T1000 (cell line): ENCODE results near the gene SMURF1.

ENCODE experiments used
- DNase-seq: peaks from one replicate; lab custom pipeline; 2025; ENCODE audit warnings: mixed read lengths; lab: John Stamatoyannopoulos, UW

The SMURF1 gene

DNA sequence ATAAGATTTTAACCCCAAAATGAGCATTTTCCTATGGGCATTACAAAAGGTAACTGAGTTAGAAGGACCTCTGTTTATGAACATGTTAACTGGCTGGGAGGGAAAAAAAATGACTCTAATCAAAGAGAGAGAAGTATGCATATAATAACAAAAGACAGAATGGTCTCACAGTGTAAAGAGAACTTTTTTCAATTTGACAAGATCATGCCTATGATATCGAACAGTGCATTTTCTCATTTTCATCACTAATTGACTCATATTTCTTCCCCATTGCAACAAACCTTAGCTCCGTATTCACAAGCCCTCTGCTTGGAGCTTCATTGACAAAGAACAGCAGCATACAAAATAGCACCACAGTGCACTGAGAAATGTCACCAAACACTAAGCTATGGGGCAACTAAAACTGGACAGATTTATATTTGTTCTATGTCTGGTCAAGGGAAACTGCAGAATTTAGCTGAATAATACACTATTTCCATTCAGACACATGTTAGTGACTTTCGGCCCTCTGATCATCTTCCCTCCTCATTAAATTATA is 45.6 kb downstream of the SMURF1 start:
- DNase-seq: no peak

DNA sequence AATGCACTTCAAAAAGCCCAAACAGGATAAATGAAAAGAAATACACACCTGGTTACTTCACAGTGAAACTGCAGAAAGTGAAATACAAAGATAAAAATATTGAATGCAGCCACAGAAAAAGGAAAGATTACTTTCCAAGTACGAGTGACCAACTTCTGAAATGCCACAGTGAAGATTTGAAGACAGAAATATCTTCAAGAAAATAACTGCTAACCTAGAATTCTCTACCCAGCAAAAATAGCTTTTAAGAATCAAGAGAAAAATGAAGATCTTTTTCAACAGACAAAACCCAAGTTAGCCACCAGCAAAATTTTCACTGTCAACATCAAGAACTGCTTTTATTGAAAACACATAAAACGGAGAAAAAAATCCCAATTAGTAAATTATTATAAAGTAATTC is 46.2 kb downstream of the SMURF1 start:
- DNase-seq: no peak

DNA sequence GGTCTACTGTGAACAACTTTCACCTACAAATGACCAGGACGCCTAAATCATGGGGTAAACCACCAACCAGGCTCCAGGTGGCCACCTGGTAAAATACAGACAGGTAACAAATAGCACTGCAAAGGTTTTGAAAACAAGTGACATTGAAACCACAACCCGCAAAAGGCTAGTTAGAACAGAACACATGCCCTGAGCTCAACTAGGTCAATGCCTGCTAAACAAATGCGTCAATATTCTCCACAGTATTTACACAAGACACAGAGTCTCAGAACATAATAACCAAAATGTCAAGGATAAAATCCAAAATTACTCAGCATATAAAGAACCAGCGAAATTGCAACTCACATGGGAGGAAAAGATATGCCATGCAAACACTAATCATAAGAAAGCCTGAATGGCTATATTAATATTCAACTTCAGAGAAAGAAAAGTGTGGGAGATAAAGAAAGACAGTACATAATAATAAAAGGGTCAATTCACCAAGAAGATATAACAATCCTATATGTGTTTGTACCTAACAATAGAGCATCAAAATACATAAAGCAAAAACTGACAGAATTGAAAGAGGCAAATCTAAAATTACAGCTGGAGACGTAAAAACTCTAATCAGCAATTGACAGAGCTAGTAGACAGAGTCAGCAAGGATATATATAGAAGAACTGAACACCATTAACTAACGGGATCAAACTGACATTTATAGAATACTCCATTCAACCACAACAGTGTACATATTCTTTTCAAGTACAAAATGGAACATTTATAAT is 47.6 kb downstream of the SMURF1 start:
- DNase-seq: no peak

DNA sequence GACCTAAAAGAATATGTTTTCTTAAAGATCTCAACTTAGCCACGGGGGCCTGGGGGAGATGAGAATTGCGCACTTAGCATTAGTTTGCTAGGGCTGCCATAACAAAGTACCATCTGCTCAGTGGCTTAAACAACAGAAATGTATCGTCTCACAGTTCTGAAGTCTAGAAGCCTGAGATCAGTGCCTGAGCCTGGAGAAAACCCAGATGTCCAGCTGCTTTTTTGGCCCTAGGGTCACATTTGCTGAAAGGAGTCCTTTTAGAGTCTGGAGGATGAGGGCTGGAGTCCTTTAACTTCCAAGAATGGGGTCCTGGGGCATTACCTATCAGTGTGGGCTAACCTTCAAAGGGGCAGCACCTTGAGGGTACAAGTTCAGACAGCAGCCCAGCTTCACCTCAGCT is 48.2 kb downstream of the SMURF1 start:
- no peak for DNase-seq

DNA sequence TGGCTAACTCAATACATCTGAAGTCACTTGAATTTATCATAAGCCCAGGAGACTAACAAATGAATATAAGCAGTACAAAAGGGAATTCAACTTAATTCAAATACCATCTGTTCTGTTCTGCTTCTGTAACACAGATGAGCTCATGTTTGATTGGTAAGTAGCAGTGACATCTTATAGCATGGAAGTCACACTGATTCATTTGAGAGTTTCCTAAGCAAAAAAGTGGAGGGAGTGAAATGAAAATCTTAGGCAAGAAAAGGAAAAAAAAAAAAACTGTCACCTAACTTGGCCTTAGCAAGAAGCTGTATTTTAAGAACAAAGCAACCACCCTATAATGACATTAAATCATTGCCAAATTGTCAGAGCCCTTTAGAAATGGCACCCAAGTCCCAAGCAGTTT is 49.5 kb downstream of the SMURF1 start:
- no peak for DNase-seq

DNA sequence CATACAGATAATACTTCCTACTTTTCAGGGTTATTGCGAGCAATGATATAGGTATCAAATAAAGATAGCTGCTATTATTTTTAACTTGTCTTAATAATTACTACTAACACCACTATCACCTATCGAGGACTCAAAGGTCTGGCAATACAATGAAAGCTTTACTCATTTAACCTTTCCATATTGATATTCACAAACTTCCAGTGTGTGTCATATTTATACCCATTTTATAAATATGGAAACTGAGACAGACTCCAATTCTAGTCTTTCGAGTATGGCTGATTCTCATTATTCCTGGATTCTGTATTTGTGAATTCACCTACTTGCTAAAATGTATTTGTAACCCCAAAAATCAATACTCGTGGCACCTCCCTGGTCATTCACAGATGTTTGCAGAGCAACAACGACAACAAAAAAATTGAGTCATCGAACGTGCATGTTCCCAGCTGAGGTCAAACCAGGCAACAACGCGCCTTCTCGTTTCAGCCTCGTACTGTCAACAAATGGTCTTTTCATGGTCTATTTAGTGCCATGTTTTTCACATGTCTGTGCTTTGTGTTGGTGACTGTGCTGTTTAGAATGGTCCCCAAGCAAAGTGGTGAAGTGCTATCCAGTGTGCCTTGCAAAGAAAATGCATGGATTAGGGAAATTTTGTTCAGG is 51.7 kb downstream of the SMURF1 start:
- no peak for DNase-seq

DNA sequence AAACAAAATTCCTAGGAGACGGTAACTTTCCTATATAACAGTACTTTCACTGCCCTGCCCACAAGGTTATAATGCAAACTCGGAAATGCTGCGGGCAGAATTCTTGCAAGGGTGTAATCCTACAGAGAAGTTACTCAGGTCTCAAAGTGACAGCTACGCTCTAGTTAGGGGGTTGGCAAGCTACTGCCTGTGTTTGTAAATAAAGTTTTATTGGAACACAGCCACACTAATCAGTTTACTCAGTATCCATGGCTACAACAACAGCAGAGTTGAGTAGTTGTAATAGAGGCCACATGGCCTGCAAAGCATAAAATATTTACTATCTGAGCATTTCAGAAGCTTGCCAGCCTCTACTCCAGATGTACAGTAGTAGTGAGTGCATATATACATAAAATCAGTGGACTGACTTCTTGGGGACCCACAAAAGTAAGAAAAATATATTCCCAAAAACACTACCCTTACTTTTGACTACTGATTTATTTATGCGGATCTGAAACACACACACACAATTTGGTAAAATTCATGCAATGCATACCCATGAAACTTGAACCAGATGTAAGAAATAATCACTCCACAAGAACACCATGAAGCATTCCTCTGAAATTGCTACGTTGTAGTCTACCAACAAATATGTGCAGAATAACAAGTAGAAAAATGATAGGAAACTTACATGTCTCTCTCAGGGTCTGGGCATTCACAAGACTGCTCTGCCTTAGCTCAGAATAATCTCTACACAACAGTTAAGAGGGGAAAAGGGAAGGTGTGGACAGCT is 53.0 kb downstream of the SMURF1 start:
- DNase-seq: no peak

DNA sequence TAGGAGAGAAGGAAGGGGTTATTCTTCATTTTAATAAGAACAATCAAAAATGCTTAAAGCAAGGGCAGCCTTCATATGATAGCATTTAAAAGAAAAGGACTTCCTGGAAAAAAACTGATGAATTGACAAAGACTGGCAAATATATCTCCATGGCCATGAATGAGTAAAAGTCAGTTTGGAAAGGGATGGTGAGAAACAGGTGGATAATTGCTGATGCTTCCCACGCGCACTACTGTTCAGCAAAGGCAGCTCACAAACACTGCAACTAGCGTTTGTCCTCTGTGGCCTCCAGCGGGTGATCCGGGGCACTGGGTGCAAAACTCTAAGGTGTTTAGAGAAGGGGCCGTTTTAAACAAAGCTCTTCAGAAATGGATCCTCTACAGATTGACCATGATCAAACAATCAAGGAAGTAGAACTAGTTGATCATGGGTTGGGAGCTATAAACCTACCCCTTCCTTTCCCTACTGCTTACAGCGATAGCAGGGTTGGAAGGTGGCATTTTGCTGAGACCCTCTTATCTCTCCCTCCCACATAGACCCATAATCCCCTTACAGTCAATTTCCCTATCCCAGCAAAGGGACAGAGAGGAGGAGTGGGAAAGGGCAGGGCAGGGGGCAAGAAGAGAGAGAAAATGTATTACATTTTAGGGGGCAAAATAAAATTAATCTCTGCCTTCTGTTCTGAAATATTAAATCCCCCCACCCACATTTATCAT is 53.8 kb downstream of the SMURF1 start:
- DNase-seq: no peak

DNA sequence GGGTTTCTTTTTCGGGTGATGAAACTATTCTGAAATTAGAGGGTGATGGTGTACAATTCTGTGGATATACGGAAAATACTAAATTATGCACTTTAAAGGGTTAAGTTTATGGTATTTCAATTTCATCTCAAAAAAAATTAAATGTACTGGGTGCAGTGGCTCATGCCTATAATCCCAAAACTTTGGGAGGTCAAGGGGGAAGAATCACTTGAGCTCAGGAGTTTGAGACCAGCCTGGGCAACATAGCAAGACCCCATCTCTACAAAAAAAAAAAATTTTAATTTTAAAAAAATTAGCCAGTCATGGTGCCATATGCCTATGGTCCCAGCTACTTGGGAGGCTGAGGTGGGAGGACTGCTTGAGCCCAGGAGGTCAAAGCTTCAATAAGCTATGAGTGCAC is 57.0 kb downstream of the SMURF1 start:
- DNase-seq: no peak

DNA sequence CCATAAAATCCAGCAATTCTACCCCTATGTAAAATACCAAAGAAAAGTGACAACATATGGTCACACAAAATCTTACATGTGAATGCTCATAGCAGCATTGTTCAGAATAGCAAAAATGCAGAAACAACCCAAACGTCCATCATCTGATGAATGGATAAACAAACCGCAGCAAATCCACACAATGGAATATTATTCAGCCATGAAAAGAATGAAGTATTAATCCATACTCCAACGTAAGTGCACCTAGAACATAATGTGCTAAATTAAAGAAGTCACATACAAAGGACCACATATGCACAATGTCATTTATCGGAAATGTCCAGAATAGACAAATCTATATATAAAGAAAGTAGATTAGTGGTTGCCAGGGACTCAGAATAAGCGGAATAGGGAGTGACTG is 57.4 kb downstream of the SMURF1 start:
- DNase-seq: no peak

DNA sequence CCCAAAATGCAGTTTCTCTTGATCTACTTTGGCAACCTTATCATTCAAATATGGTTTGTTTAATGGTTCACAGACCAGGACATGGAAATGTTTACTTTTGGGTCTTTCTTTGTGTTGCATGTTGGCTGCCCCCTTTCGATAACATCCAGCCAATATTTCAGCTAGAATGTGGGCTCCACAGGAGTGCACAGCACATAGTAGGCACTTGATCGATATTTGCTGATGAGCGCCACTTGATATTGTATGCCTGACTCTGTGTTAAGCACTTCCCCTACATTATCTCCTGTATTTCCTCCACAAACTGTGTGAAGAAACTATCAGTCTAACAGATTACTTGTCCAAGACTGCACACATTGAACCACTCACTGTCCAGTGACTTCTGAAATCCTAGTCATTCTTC is 60.2 kb downstream of the SMURF1 start:
- DNase-seq: no peak

DNA sequence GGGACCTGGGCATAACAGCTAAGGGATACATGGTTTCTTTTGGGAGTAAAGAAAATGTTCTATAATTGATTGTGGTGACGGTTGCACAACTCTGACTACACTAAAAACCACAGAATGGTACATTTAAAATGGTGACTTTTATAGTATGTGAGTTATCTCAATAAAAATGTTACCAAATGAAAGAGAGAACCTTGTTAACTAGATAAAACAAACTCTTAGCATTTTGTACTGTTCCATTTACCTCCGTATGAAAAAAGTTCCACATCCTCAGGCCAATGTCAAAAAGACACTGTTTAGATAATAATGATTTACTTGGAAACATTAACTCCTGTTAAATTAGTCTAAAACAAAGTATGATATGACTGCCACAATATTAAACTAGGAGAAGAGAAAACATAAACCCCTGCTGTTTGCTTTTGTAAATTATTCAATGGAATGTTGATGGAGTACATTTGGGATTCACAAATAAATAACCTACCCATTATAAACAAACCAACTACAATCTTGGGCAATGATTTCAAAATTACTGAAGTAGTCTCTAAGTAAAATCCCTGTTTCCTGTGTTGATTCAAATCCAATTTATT is 60.7 kb downstream of the SMURF1 start:
- no peak for DNase-seq

DNA sequence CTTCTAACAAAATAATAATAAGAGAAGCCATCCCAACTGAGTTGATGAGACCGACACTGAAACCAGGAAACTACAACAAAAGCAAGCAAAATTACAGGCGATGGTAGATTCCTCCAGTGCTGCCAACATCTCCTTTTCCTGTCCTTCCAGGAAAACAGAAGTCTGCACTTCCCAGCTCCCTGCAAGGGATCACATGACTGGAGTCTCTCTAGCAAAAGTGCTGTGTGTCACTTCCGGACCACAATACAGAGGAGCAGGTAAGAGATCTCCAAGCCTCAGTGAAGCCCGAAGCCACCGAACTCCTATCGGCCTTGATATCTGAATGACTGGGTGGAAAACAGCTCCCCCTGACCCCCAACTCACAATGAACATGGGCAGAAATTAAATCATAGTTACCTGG is 63.2 kb downstream of the SMURF1 start:
- DNase-seq: no peak

DNA sequence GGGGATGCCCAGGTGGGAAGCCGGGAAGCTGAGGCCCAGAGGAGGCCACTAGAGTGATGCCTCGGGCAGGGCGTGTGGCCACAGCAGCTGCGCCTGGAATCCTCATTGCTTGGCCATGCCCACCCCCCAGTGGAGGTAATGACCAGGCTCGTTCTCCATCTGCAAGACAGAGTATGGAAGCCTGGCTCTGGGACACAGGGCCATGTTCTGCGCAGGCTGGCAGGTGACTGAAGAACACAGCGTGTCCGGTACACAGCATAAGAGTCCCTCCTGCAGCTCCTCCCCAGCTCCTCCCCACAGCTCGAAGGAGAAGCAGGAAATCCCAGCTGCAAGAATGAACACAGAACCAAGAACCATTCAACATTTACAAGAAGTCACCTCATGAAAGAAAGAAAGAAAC is 64.8 kb downstream of the SMURF1 start:
- no peak for DNase-seq

DNA sequence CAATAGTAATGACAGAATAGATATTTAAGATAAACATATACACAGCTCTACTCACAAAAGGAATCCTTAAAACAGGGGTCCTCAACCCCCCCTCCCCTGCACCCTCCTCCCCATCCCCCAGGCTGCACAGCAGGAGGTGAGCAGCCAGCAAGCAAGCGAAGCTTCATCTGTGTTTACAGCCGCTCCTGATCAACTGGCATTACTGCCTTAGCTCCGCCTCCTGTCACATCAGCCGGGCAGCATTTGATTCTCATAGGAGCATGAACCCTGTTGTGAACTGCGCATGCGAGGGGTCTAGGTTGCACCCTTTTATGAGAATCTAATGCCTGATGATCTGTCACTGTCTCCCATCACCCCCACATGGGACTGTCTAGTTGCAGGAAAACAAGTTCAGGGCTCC is 65.5 kb downstream of the SMURF1 start:
- no peak for DNase-seq

DNA sequence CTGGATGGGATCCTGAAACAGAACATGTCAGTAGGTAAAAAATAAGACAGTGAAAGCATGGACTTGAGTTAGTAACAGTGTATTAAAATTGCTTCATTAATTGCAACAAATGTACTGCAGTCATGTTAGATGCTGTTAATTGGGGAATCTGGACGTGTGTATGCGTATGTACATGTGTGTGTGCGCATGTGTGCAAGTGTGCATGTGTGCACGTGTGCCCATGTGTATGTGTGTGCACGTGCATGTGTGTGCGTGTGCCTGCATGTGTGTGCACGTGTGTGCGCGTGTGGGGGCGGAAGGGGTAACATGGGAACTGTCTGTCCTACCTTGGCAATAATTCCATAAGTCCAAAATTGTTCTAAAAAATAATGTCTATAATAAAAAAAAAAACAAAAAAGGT is 67.3 kb downstream of the SMURF1 start:
- no peak for DNase-seq

DNA sequence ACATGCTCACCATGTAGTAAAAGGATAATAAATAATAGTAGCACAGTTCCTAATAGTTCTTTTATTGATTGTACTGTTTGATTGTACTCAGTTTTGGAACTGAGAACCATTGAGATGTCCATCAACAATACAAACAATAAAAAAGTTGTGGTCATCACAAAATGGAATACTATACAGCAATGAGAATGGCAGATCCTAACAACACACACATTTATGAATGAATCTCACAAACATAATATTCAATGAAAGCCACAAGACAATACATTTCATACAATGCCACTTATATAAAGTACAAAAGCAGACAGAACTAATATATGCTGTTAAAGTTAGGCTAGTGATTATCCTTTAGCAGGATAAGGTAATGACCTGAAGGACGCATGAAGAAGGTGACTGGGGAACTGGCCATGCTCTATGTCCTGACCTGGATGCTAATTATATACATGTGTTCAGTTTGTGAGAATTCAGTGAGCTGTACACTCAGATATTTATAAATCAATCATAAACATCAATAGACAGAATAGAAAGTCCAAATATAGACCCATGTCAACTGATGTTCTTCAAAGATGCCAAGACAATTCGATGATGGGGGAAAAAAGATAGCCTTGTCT is 70.0 kb downstream of the SMURF1 start:
- no peak for DNase-seq

DNA sequence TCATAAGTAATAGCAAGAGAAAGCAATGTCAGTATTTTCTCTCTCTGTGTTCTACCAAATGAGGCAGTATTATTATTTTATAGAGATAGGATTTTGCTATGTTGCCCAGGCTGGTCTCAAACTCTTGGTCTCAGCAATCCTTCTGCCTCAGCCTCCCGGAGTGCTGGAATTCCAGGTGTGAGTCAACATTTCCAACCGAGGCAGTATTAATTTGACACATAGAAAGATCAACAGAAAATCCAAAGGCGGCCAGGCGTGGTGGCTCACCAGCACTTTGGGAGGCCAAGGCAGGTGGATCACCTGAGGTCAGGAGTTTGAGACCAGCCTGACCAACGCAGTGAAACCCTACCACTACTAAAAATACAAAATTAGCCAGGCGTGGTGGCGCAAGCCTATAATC is 71.8 kb downstream of the SMURF1 start:
- DNase-seq: no peak

DNA sequence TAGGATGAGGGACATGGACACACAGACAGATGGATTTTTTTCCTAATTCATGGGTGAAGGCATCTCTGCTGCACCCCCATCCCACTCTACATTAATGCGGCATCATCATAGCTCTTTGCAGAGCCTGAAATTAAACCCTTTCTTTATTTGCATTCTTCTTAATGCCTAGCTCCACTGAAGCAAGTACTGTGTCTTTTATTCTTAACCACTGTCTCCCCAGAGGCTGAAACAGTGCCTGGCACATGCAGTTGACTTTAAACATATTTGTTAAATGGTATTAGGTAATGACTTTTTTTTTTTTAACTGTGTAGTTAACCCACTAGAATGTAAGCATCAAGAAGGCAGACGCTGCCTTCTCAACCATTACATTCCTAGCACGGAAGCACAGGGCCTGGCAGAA is 73.5 kb downstream of the SMURF1 start:
- no peak for DNase-seq

DNA sequence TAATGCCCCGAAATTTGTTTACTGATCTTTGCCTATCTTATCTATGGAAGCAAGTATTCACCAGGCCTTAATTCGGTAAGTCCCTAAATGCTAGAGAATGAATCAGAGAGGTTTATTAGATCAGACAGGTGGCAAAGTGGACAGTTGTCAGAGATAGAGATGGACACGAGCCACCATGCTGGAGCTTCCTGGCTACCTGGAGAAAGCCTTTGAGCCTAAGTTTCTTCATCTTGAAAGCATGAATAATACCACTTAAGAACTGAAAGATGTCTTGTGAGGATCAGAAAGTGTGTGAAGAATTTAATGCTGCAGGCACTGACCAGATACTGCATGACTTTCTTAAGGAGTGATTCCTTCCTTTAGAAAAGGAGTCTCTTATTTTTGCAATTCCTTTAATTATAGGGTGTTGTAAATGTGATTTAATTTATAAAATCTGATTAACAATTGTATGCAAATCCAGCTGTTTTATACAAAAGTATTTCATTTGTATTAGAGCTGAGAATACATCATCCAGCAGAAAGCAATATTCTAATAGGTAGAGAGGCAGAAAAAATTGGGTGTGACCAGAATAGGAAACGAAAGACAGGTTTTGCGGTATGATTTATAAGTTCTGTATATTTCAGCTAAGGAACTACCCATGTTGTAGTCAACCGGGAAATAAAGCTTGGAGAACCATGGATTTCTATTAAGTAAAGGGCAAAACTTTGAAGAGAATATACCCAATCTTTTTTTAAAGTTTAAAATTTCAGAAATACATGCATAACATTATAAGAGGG is 82.7 kb downstream of the SMURF1 start:
- no peak for DNase-seq

DNA sequence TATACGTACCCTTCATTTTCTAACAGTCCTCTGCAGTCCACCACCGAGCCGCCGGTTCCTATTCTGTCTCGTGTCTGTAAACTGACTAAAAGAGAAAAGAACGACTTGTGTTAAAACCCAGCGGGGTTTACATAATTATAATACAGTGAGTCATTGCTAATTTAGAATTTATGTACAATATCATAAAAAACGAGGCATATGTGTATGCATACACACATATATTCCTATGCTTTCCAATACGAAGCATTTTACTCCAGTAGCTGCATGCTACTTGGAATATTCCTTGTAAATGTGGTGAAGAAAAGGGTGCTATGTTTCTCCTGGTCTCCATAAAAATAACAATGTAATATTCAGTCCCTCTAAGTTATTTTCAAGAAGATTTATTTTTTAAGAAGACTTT is 89.1 kb downstream of the SMURF1 start:
- DNase-seq: no peak
